ENCODE results near the gene MRGPRG.
A peak's percentile ranks its signal among the peaks of the same experiment; 100 is the strongest.
"Not testable (repeated sequence)": the region's sequence is repeated elsewhere in the genome, so short reads cannot be mapped to it uniquely, and the experiment has no call there.

MRGPRG gene

GRCh38 chr11:3171931-3172560, 46.6 kb downstream of the MRGPRG start:
- DNase-seq = no peak

GRCh38 chr11:3170756-3171650, 47.6 kb downstream of the MRGPRG start:
- no peak for DNase-seq

DNA sequence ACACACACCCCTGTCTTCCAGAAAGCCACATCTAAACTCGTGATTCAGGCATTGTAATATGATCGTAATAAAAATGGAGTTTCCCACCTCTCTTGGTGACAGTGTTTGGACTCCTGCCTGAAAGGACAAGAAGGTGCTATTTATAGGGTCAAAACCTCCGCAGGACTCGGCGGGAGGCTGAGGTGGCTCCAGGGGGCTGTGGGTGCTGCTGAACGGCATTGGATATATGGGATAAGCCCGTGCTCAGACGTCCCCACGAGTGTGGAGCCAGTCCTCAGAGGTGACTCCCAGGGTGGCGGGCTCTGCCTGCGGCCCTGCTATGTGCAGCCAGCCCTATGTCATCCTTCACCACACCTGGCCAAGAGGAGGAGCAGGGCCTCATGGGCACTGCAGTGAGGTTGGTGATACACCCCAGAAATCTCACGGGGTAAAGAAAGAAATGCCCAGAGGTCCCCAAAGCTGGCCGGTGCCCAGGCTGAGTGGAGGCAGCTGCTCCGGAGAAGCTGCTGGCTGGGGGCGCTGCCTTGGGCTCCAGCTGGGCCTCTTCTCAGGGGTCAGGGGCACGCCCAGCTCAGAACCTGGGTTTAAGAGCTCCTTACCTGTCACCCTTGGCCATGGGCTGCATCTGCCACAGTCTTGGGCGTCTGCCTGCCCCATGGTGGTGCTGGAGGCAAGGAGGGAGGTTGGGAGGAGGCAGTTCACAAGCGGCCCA, 48.4 kb downstream of the MRGPRG start:
- peak; percentile 59 for DNase-seq

DNA sequence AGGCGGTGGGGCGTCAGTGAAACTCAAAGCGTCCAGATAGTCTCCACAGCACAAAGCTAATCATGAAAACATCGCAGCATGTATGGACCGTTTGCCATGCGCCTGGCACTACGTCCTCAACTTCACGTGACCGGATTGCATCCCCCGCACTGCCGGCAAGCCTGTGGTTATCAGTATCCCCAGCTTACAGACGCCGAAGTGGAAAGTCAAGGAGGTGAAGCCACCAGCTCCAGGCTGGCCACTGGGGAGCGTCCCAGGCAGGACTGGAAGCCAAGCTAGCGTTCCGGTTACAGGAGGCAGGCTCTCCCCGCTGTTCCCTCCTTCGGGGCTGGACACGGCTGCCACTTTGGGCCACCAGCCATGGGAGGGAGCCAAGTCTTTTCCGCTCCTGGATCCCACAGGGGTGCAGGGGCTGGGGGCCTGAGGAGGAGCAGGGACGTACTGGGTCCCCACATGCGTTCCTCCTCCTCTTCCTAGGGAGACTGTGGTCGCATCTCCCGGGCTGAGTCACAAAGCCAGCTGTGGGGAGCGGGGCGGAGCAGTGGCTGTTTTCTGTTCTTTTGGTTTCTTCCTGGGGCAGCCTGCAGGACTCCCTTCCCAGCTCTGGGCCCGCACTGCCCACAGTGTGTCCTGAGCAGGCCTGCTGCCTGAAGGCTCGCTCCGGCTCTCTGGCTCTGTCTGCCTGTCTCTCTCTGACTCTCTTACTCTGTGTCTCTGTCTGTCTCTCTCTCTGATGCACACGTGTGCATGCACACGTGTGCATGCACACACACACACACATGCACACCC, 49.2 kb downstream of the MRGPRG start:
- DNase-seq = peak; percentile 68

DNA sequence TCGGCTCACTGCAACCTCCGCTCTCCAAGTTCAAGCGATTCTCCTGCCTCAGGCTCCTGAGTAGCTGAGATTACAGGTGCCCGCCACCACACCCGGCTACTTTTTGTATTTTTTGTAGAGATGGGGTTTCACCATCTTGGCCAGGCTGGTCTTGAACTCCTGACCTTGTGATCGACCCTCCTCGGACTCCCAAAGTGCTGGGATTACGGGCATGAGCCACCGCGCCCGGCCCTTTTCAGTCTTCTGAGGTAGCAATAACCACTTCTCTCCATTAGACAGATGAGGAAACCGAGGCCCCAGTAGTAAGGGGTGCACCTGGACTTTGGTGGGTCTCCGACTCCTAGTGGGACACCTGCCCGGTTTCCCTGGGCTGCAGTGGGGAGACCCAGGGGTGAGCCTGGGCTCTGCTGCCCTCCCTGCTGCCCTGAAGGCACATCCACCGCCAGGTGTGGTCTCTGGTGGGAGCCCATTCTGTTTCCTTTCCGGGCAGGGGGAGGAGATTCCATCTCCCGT, 49.8 kb downstream of the MRGPRG start:
- DNase-seq = not testable (repeated sequence)

Measured in fibroblast of skin of right quadriceps (primary cell).